H1 (cell line): ENCODE data around the gene CALR. TPM values are rescaled to one million over a fixed set of nuclear protein-coding genes. Genes with fewer than 3 reads are reported as not detected.

Source experiments
- JUN ChIP-seq: IDR thresholded peaks from 2 replicates; pipeline ENCODE4 v1.6.1; 2011; ENCODE audit warnings: low read depth, mild to moderate bottlenecking, improper control_type of control experiment, low read length
- POU5F1 ChIP-seq: IDR thresholded peaks from 2 replicates; pipeline ENCODE4 v1.6.1; 2011; ENCODE audit warnings: low read depth, mild to moderate bottlenecking, low read length, moderate library complexity
- TBP ChIP-seq: IDR thresholded peaks from 2 replicates; pipeline ENCODE4 v1.6.1; 2011; ENCODE audit warnings: low read depth, low read length, improper control_type of control experiment
- TCF12 ChIP-seq: IDR thresholded peaks from 2 replicates; pipeline ENCODE4 v1.6.1; 2011; ENCODE audit warnings: low read depth, mild to moderate bottlenecking, low read length
- polyA plus RNA-seq, 7 experiments: library from polyadenylated mRNA; depleted of rRNA in 3 of 7; stranded (reverse) in 5 of 7; unstranded in 2 of 7; fragments of >200 nt in 5 of 7; fragments of 200-250 nt in 2 of 7; gene quantifications; 1 replicate in 5 of 7; 2 replicates in 1 of 7; 4 replicates in 1 of 7; pipeline versions ENCODE4 v1.2.1 to v1.2.3, GENCODE V29; 2011 to 2013; ENCODE audit warnings: missing spikeins in 2 of 7, mixed read lengths in 2 of 7
- total RNA-seq: library from RNA; stranded (reverse); fragmentation: NEBNext Ultra II Directional; extraction: Animal tissue kit (Norgen Biotek cat#: 25700); gene quantifications from 2 replicates; pipeline ENCODE4 v1.2.1, GENCODE V29; 2021

Gene CALR
- total and polyA plus RNA-seq, 2 of the 8 experiments (the other 6 are each of a cell fraction or from before 2014, with no cell fraction given): 591 to 1,155 TPM

- TF ChIP-seq JUN: no peak
- no peak for TF ChIP-seq POU5F1
- TF ChIP-seq TBP: no peak
- no peak for TF ChIP-seq TCF12
Measured at GRCh38 chr19:12922959-12923358, 15.4 kb upstream of the CALR start (continued).
